HEK293 (cell line): Measurements from ENCODE around the gene NCOA3.

Experiments
- CTCF ChIA-PET: fragments of 350-600 bp; formaldehyde crosslinking; extraction: SDS; loops from one replicate; lab custom pipeline; 2021; ENCODE audit warnings: antibody characterized with exemption; lab: Yijun Ruan, JAX
- POLR2A ChIA-PET: fragments of 300-600 bp; formaldehyde crosslinking; extraction: SDS; loops from one replicate; lab custom pipeline; 2020; ENCODE audit warnings: antibody characterized with exemption, inconsistent platforms; lab: Yijun Ruan, JAX
- H3K27ac ChIP-seq: fragments of 200-500 bp; sonication (Bioruptor generic); 2 replicates; pipeline ENCODE4 v1.5.1; 2014; ENCODE audit warnings: low read depth, low read length, control low read depth, inconsistent platforms; ENCODE audit errors: extremely low read depth
- H3K36me3 ChIP-seq, 2 experiments: fragments of 200-500 bp in 1 of 2; sonication (Bioruptor generic) in 1 of 2; 1 replicate in 1 of 2; 2 replicates in 1 of 2; pipeline ENCODE4 v1.5.1; 2014 to 2017; ENCODE audit warnings: inconsistent platforms in 2 of 2, low read length in 2 of 2; ENCODE audit not compliant: control insufficient read depth in 2 of 2, insufficient read depth in 1 of 2
- H3K4me1 ChIP-seq: fragments of 200-500 bp; sonication (Bioruptor generic); 2 replicates; pipeline ENCODE4 v1.5.1; 2014; ENCODE audit warnings: mild to moderate bottlenecking, low read length, inconsistent platforms; ENCODE audit not compliant: control insufficient read depth, insufficient read depth
- H3K4me3 ChIP-seq: 2 replicates; pipeline ENCODE4 v1.5.1; 2011; ENCODE audit warnings: low read depth, mild to moderate bottlenecking, control low read depth, low read length, moderate library complexity
- H3K9me3 ChIP-seq: fragments of 200-500 bp; sonication (Bioruptor generic); 2 replicates; pipeline ENCODE4 v1.5.1; 2014; ENCODE audit warnings: low read depth, low read length, inconsistent platforms; ENCODE audit not compliant: control insufficient read depth, insufficient read depth
- ZEB2 ChIP-seq: fragments of 450-650 bp; formaldehyde crosslinking; IDR thresholded peaks from 2 replicates; pipeline ENCODE4 v1.5.1; 2016; ENCODE audit warnings: missing biosample characterization, missing genetic modification characterization
- ZNF10 ChIP-seq: fragments of 450-650 bp; formaldehyde crosslinking; IDR thresholded peaks from 2 replicates; pipeline ENCODE4 v1.5.1; 2017; ENCODE audit warnings: missing biosample characterization, missing genetic modification characterization
- ZNF133 ChIP-seq: fragments of 450-650 bp; formaldehyde crosslinking; IDR thresholded peaks from 2 replicates; pipeline ENCODE4 v1.5.1; 2016; ENCODE audit warnings: missing biosample characterization, missing genetic modification characterization
- ZNF155 ChIP-seq: fragments of 450-650 bp; formaldehyde crosslinking; IDR thresholded peaks from 2 replicates; pipeline ENCODE4 v1.5.1; 2016; ENCODE audit warnings: missing biosample characterization, missing genetic modification characterization
- ZNF16 ChIP-seq: fragments of 450-650 bp; formaldehyde crosslinking; IDR thresholded peaks from 2 replicates; pipeline ENCODE4 v1.5.1; 2016; ENCODE audit warnings: low read depth, missing biosample characterization, missing genetic modification characterization
- ZNF2 ChIP-seq: fragments of 450-650 bp; formaldehyde crosslinking; IDR thresholded peaks from 2 replicates; pipeline ENCODE4 v1.5.1; 2016; ENCODE audit warnings: missing biosample characterization, missing genetic modification characterization
- ZNF335 ChIP-seq: fragments of 450-650 bp; formaldehyde crosslinking; conservative IDR thresholded peaks from 2 replicates; pipeline ENCODE4 v1.5.1; 2016; ENCODE audit warnings: missing biosample characterization, missing genetic modification characterization
- ZNF433 ChIP-seq: fragments of 450-650 bp; formaldehyde crosslinking; IDR thresholded peaks from 2 replicates; pipeline ENCODE4 v1.5.1; 2016; ENCODE audit warnings: missing biosample characterization, missing genetic modification characterization, low read depth
- ZNF529 ChIP-seq: fragments of 450-650 bp; formaldehyde crosslinking; IDR thresholded peaks from 2 replicates; pipeline ENCODE4 v1.5.1; 2017; ENCODE audit warnings: missing genetic modification characterization, missing biosample characterization; ENCODE audit not compliant: insufficient replicate concordance
- ZNF544 ChIP-seq: fragments of 450-650 bp; formaldehyde crosslinking; IDR thresholded peaks from 2 replicates; pipeline ENCODE4 v1.5.0; 2017; ENCODE audit warnings: missing biosample characterization, missing genetic modification characterization
- TF ChIP-seq, protein P1 (sequence below): fragments of 450-650 bp; formaldehyde crosslinking; IDR thresholded peaks from 2 replicates; pipeline ENCODE4 v1.5.1; 2017; ENCODE audit warnings: missing biosample characterization, missing genetic modification characterization
- TF ChIP-seq, protein P2 (sequence below): fragments of 450-650 bp; formaldehyde crosslinking; IDR thresholded peaks from 2 replicates; pipeline ENCODE4 v1.5.1; 2016; ENCODE audit warnings: missing biosample characterization, missing genetic modification characterization, borderline replicate concordance
- TF ChIP-seq, protein P3 (sequence below): fragments of 450-650 bp; formaldehyde crosslinking; IDR thresholded peaks from 2 replicates; pipeline ENCODE4 v1.5.1; 2016; ENCODE audit warnings: missing biosample characterization, missing genetic modification characterization
- TF ChIP-seq, protein P4 (sequence below): fragments of 450-650 bp; IDR thresholded peaks from 2 replicates; pipeline ENCODE4 v1.5.1; 2018; ENCODE audit warnings: missing biosample characterization, missing genetic modification characterization
- TF ChIP-seq, protein P5 (sequence below): IDR thresholded peaks from 2 replicates; pipeline ENCODE4 v1.6.1; 2011; ENCODE audit warnings: mild to moderate bottlenecking, low read depth, low read length, borderline replicate concordance
- TF ChIP-seq, protein P6 (sequence below): fragments of 450-650 bp; formaldehyde crosslinking; conservative IDR thresholded peaks from 2 replicates; pipeline ENCODE4 v1.5.1; 2016; ENCODE audit warnings: low read depth, missing biosample characterization, missing genetic modification characterization

The NCOA3 gene

DNA sequence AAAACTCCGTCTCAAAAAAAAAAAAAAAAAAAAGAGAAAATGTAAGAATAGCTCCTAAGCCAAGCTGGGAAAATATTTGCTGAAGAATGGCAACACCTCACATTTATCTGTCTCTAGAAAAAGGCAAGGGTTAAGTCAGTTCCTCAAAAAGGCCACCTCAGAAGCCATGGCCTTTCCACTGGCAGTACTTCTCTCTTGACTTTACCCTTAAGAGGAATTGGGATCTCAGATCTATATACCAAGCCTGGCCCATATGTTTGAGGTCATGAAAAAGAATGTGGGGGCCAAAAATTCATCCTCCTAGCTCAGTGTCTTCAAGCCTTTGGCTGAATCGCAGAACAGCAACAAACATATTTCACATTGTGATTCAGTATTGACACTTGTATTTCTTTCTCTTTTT is 10.9 kb upstream of the NCOA3 start:
- Histone ChIP-seq H3K4me1 (peaks cover 9% of the 10 kb centered on the region; the same call in 1 of the 2 replicates), H3K9me3 (no peaks in the 10 kb centered on the region), H3K4me3 (no peak overlapping the region), H3K36me3 (no peaks in the 10 kb centered on the region)
- CTCF ChIA-PET: no interaction called here
- POLR2A ChIA-PET: interaction anchor here (1.0 kb wide), 1 partner anchor 11 kb away, joined by 3 read pairs; the partner anchor contains the start of gene NCOA3
- TF ChIP-seq, protein P1, sequence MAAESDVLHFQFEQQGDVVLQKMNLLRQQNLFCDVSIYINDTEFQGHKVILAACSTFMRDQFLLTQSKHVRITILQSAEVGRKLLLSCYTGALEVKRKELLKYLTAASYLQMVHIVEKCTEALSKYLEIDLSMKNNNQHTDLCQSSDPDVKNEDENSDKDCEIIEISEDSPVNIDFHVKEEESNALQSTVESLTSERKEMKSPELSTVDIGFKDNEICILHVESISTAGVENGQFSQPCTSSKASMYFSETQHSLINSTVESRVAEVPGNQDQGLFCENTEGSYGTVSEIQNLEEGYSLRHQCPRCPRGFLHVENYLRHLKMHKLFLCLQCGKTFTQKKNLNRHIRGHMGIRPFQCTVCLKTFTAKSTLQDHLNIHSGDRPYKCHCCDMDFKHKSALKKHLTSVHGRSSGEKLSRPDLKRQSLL: no peak
- TF ChIP-seq ZNF16 (no peak), ZNF2 (tag by site-specific recombination) (no peak), ZNF335 (tag by site-specific recombination) (no peak), ZNF529 (no peak), ZNF10 (tag by site-specific recombination) (no peak), ZNF433 (tag by site-specific recombination) (no peak), ZEB2 (tag by site-specific recombination) (no peak), ZNF544 (no peak), ZNF133 (no peak), ZNF155 (tag by site-specific recombination) (no peak)
- TF ChIP-seq, protein P2, sequence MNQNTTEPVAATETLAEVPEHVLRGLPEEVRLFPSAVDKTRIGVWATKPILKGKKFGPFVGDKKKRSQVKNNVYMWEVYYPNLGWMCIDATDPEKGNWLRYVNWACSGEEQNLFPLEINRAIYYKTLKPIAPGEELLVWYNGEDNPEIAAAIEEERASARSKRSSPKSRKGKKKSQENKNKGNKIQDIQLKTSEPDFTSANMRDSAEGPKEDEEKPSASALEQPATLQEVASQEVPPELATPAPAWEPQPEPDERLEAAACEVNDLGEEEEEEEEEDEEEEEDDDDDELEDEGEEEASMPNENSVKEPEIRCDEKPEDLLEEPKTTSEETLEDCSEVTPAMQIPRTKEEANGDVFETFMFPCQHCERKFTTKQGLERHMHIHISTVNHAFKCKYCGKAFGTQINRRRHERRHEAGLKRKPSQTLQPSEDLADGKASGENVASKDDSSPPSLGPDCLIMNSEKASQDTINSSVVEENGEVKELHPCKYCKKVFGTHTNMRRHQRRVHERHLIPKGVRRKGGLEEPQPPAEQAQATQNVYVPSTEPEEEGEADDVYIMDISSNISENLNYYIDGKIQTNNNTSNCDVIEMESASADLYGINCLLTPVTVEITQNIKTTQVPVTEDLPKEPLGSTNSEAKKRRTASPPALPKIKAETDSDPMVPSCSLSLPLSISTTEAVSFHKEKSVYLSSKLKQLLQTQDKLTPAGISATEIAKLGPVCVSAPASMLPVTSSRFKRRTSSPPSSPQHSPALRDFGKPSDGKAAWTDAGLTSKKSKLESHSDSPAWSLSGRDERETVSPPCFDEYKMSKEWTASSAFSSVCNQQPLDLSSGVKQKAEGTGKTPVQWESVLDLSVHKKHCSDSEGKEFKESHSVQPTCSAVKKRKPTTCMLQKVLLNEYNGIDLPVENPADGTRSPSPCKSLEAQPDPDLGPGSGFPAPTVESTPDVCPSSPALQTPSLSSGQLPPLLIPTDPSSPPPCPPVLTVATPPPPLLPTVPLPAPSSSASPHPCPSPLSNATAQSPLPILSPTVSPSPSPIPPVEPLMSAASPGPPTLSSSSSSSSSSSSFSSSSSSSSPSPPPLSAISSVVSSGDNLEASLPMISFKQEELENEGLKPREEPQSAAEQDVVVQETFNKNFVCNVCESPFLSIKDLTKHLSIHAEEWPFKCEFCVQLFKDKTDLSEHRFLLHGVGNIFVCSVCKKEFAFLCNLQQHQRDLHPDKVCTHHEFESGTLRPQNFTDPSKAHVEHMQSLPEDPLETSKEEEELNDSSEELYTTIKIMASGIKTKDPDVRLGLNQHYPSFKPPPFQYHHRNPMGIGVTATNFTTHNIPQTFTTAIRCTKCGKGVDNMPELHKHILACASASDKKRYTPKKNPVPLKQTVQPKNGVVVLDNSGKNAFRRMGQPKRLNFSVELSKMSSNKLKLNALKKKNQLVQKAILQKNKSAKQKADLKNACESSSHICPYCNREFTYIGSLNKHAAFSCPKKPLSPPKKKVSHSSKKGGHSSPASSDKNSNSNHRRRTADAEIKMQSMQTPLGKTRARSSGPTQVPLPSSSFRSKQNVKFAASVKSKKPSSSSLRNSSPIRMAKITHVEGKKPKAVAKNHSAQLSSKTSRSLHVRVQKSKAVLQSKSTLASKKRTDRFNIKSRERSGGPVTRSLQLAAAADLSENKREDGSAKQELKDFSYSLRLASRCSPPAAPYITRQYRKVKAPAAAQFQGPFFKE (tag by site-specific recombination): no peak
- TF ChIP-seq, protein P3, sequence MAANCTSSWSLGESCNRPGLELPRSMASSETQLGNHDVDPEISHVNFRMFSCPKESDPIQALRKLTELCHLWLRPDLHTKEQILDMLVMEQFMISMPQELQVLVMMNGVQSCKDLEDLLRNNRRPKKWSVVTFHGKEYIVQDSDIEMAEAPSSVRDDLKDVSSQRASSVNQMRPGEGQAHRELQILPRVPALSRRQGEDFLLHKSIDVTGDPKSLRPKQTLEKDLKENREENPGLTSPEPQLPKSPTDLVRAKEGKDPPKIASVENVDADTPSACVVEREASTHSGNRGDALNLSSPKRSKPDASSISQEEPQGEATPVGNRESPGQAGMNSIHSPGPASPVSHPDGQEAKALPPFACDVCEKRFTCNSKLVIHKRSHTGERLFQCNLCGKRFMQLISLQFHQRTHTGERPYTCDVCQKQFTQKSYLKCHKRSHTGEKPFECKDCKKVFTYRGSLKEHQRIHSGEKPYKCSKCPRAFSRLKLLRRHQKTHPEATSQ (tag by site-specific recombination): no peak
- TF ChIP-seq, protein P4, sequence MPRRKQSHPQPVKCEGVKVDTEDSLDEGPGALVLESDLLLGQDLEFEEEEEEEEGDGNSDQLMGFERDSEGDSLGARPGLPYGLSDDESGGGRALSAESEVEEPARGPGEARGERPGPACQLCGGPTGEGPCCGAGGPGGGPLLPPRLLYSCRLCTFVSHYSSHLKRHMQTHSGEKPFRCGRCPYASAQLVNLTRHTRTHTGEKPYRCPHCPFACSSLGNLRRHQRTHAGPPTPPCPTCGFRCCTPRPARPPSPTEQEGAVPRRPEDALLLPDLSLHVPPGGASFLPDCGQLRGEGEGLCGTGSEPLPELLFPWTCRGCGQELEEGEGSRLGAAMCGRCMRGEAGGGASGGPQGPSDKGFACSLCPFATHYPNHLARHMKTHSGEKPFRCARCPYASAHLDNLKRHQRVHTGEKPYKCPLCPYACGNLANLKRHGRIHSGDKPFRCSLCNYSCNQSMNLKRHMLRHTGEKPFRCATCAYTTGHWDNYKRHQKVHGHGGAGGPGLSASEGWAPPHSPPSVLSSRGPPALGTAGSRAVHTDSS (tag by site-specific recombination): no peak
- TF ChIP-seq, protein P5, sequence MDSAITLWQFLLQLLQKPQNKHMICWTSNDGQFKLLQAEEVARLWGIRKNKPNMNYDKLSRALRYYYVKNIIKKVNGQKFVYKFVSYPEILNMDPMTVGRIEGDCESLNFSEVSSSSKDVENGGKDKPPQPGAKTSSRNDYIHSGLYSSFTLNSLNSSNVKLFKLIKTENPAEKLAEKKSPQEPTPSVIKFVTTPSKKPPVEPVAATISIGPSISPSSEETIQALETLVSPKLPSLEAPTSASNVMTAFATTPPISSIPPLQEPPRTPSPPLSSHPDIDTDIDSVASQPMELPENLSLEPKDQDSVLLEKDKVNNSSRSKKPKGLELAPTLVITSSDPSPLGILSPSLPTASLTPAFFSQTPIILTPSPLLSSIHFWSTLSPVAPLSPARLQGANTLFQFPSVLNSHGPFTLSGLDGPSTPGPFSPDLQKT: no peak
- TF ChIP-seq, protein P6, sequence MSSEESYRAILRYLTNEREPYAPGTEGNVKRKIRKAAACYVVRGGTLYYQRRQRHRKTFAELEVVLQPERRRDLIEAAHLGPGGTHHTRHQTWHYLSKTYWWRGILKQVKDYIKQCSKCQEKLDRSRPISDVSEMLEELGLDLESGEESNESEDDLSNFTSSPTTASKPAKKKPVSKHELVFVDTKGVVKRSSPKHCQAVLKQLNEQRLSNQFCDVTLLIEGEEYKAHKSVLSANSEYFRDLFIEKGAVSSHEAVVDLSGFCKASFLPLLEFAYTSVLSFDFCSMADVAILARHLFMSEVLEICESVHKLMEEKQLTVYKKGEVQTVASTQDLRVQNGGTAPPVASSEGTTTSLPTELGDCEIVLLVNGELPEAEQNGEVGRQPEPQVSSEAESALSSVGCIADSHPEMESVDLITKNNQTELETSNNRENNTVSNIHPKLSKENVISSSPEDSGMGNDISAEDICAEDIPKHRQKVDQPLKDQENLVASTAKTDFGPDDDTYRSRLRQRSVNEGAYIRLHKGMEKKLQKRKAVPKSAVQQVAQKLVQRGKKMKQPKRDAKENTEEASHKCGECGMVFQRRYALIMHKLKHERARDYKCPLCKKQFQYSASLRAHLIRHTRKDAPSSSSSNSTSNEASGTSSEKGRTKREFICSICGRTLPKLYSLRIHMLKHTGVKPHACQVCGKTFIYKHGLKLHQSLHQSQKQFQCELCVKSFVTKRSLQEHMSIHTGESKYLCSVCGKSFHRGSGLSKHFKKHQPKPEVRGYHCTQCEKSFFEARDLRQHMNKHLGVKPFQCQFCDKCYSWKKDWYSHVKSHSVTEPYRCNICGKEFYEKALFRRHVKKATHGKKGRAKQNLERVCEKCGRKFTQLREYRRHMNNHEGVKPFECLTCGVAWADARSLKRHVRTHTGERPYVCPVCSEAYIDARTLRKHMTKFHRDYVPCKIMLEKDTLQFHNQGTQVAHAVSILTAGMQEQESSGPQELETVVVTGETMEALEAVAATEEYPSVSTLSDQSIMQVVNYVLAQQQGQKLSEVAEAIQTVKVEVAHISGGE: no peak
- TF ChIP-seq, all 188 proteins: peak for 0
- H3K27ac ChIP-seq: no peak overlapping the region
